OCI-LY3 (cell line): ENCODE measurements around the gene PLA2G4F.
A peak's percentile ranks its signal among the peaks of the same experiment; 100 is the strongest.

Experiments used
- H2AFZ ChIP-seq: fragments of 200-600, 300-600 bp; shearing (Covaris generic); 2 replicates; pipeline ENCODE4 v1.6.0; 2014; ENCODE audit warnings: antibody characterized with exemption, low read depth, low read length
- H3K27ac ChIP-seq: fragments of 200-600, 300-600 bp; sonication (generic); 2 replicates; pipeline ENCODE4 v1.5.1; 2014; ENCODE audit warnings: mild to moderate bottlenecking, low read length, moderate library complexity, mixed read lengths
- H3K27me3 ChIP-seq: fragments of 200-600, 300-600 bp; sonication (generic); 2 replicates; pipeline ENCODE4 v1.6.1; 2014; ENCODE audit warnings: low read depth, low read length, mixed read lengths
- H3K36me3 ChIP-seq: fragments of 200-600, 300-600 bp; sonication (generic); replicated peaks from 2 replicates; pipeline ENCODE3; 2014; ENCODE audit warnings: low read depth, low read length, mixed read lengths
- H3K4me1 ChIP-seq: fragments of 300-600, 200-600 bp; sonication (generic); 2 replicates; pipeline ENCODE4 v1.6.1; 2014; ENCODE audit warnings: low read length, mixed read lengths
- H3K4me2 ChIP-seq: fragments of 200-600, 300-600 bp; sonication (generic); 2 replicates; pipeline ENCODE4 v1.6.1; 2014; ENCODE audit warnings: low read length, mixed read lengths
- H3K4me3 ChIP-seq: fragments of 300-600, 200-600 bp; sonication (generic); 2 replicates; pipeline ENCODE4 v1.5.1; 2014; ENCODE audit warnings: antibody characterized with exemption, mild to moderate bottlenecking, low read length, moderate library complexity
- H3K79me2 ChIP-seq: fragments of 300-600, 200-600 bp; shearing (Covaris generic); 2 replicates; pipeline ENCODE4 v1.6.1; 2014; ENCODE audit warnings: mild to moderate bottlenecking, low read length, mixed read lengths
- H3K9ac ChIP-seq: fragments of 300-600, 200-600 bp; shearing (Covaris generic); 2 replicates; pipeline ENCODE4 v1.6.0; 2014; ENCODE audit warnings: mild to moderate bottlenecking, low read length, moderate library complexity
- H3K9me3 ChIP-seq: fragments of 200-600, 300-600 bp; shearing (Covaris generic); 2 replicates; pipeline ENCODE4 v1.6.1; 2014; ENCODE audit warnings: low read length, mixed read lengths; ENCODE audit not compliant: insufficient read depth
- H4K20me1 ChIP-seq: fragments of 200-600, 300-600 bp; sonication (generic); 2 replicates; pipeline ENCODE4 v1.6.1; 2016; ENCODE audit warnings: low read length, mixed read lengths; ENCODE audit not compliant: insufficient read depth
- EZH2phosphoT487 ChIP-seq: fragments of 200-600 bp; shearing (Covaris generic); IDR thresholded peaks from 2 replicates; pipeline ENCODE4 v1.6.1; 2018; ENCODE audit warnings: antibody characterized with exemption, mixed run types, low read depth
- TF ChIP-seq, protein P1 (sequence below): fragments of 200-600, 300-600 bp; sonication (generic); IDR thresholded peaks from 2 replicates; pipeline ENCODE4 v1.5.1; 2014; ENCODE audit warnings: antibody characterized with exemption, low read length, low read depth

PLA2G4F gene

DNA sequence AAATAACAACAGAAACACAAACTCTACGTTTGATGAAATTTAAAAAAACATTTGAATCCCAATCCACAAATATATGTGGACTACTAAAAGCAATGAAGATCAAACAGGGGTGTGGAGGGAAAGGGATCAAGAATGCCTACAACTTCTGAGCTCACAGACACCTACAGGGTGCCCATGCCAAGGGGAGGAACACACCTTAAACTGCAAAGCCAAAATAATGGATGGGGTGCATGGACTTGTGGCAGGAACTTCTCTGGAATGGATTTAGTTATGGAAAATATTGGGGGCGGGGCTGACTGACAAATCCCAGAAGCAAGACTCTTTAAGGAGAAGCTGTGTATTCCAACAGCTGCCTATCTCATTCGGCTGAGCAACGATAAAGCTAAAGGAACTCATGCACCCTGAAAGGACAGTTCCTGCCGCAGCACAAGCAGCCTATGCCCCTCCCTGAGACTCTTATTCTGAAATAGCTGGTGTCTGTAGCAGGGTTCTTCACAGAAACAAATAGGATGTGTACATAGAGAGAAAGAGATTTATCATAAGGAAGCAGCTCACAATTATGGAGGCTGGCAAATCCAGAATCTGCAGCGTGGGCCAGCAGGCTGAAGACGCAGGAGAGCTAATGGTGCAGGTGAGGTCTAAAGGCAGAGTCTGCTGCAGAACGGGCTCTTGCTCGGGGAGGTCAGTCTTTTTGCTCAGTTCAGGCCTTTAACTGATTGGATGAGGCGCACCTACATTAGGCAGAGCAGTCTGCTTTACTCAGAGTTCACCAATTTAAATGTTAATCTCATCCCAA is 37.6 kb downstream of the PLA2G4F start:
- Histone ChIP-seq H4K20me1 (no peaks in the 10 kb centered on the region), H3K4me2 (peak overlapping the region; percentile 43), H2AFZ (peak overlapping the region; percentile 84), H3K4me1 (no peaks in the 10 kb centered on the region), H3K27me3 (peaks cover 22% of the 10 kb centered on the region), H3K9me3 (no peaks in the 10 kb centered on the region), H3K36me3 (no peaks in the 10 kb centered on the region), H3K9ac (no peak overlapping the region), H3K4me3 (peak overlapping the region; percentile 22), H3K27ac (no peak overlapping the region), H3K79me2 (no peaks in the 10 kb centered on the region)
- TF ChIP-seq, protein P1, sequence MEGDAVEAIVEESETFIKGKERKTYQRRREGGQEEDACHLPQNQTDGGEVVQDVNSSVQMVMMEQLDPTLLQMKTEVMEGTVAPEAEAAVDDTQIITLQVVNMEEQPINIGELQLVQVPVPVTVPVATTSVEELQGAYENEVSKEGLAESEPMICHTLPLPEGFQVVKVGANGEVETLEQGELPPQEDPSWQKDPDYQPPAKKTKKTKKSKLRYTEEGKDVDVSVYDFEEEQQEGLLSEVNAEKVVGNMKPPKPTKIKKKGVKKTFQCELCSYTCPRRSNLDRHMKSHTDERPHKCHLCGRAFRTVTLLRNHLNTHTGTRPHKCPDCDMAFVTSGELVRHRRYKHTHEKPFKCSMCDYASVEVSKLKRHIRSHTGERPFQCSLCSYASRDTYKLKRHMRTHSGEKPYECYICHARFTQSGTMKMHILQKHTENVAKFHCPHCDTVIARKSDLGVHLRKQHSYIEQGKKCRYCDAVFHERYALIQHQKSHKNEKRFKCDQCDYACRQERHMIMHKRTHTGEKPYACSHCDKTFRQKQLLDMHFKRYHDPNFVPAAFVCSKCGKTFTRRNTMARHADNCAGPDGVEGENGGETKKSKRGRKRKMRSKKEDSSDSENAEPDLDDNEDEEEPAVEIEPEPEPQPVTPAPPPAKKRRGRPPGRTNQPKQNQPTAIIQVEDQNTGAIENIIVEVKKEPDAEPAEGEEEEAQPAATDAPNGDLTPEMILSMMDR = no peak
- TF ChIP-seq EZH2phosphoT487 = no peak

- H3K79me2 ChIP-seq = no peaks in the 10 kb centered on the region
- no peaks in the 10 kb centered on the region for H3K9me3 ChIP-seq
- H3K4me3 ChIP-seq = no peak overlapping the region
- H3K27ac ChIP-seq = no peak overlapping the region
- H2AFZ ChIP-seq = no peak overlapping the region
- peaks cover 21% of the 10 kb centered on the region; the same call in 1 of the 2 replicates for H3K27me3 ChIP-seq
- peaks cover 18% of the 10 kb centered on the region for H3K4me1 ChIP-seq
- H3K4me2 ChIP-seq = no peak overlapping the region
- H4K20me1 ChIP-seq = no peaks in the 10 kb centered on the region
- no peaks in the 10 kb centered on the region for H3K36me3 ChIP-seq
- TF ChIP-seq, protein P1 = no peak
- no peak for TF ChIP-seq EZH2phosphoT487
- H3K9ac ChIP-seq = no peak overlapping the region
Observed at GRCh38 chr15:42111924-42112323, 44.5 kb downstream of the PLA2G4F start.

DNA sequence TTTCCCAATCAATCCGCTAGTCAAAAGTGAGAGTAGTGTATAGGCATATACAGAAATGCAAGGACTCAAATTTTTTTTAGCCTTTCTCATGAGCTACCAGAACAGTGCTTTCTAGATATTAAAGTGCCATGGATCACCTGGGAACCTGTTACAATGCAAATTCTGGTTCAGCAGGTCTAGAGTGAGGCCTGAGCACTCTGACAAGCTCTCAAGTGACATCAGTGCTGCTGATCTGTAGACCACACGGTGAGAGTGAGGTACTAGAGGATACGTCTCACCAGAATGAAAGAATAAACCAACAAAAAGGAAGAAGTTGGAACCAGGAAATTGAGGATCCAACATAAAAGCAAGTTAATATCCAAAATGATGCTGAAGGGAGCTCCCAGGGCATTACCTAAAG is 46.1 kb downstream of the PLA2G4F start:
- Histone ChIP-seq H3K4me3 (no peak overlapping the region), H3K27ac (no peak overlapping the region), H3K9me3 (no peaks in the 10 kb centered on the region), H2AFZ (no peak overlapping the region), H4K20me1 (no peaks in the 10 kb centered on the region), H3K27me3 (peaks cover 19% of the 10 kb centered on the region; the same call in 1 of the 2 replicates), H3K9ac (no peak overlapping the region), H3K4me2 (no peak overlapping the region), H3K4me1 (peaks cover 28% of the 10 kb centered on the region), H3K79me2 (no peaks in the 10 kb centered on the region), H3K36me3 (no peaks in the 10 kb centered on the region)
- no peak for TF ChIP-seq EZH2phosphoT487
- TF ChIP-seq, protein P1 = no peak

DNA sequence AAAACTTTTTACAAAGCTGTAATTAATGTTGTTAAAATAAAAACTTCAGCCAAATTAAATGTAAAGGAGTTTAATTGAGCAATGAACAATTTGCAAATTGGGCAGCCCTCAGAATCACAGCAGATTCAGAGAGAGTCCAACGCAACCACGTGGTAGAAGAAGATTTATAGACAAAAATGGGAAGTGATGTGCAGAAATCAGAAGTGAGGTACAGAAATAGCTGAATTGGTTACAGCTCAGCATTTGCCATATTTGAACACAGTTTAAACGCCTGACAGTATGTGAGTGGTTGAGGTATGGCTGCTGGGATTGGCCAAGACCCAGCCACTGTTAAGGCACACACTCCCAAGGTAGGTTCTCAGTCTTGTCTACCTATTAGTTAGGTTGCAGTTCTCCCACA is 47.6 kb downstream of the PLA2G4F start:
- Histone ChIP-seq H3K9ac (no peak overlapping the region), H3K4me2 (peak overlapping the region; percentile 1; the same call in 1 of the 2 replicates), H3K36me3 (no peaks in the 10 kb centered on the region), H3K4me3 (no peak overlapping the region), H3K4me1 (peaks cover 28% of the 10 kb centered on the region), H4K20me1 (no peaks in the 10 kb centered on the region), H3K9me3 (no peaks in the 10 kb centered on the region), H2AFZ (no peak overlapping the region), H3K79me2 (no peaks in the 10 kb centered on the region), H3K27ac (no peak overlapping the region), H3K27me3 (peaks cover 14% of the 10 kb centered on the region; the same call in 1 of the 2 replicates)
- TF ChIP-seq EZH2phosphoT487 = no peak
- TF ChIP-seq, protein P1 = no peak
